Pancreas (tissue), 10 donors: ENCODE data around the gene RAB4A. TPM values are rescaled to one million over a fixed set of nuclear protein-coding genes. Genes with fewer than 3 reads are reported as not detected.

Experiments used
- ATAC-seq, 4 donors: fragments of 200-7000 bp; cut with Tn5 transposase; one replicate each; pipeline versions ENCODE4 v1.8.0 to v1.9.1; 2020; ENCODE audit warnings: mild to moderate bottlenecking in 4 of 4, moderate library complexity in 4 of 4
- DNase-seq, 6 donors: peaks; one replicate each; pipeline ENCODE4 v3.0.0-alpha.2; 2020
- FAIRE-seq: peaks from 2 replicates; lab custom pipeline; 2012; peaks lifted over from hg19 to GRCh38; lab: Jason Lieb, UNC
- H3K27ac ChIP-seq, 4 donors: fragments of 200-600 bp; sonication (generic); 1 replicate in 3 of 4; 2 replicates in 1 of 4; pipeline versions ENCODE4 v1.5.0 to v1.8.0; 2020
- H3K27me3 ChIP-seq, 4 donors: fragments of 200-600 bp; one replicate each; pipeline ENCODE4 v1.8.0; 2021
- H3K36me3 ChIP-seq, 3 donors: fragments of 200-600 bp; sonication (generic) in 1 of 3; one replicate each; pipeline versions ENCODE4 v1.5.0 to v1.8.0; 2020 to 2021
- H3K4me1 ChIP-seq, 3 donors: fragments of 200-600 bp; one replicate each; pipeline ENCODE4 v1.8.0; 2021
- H3K4me3 ChIP-seq, 4 donors: fragments of 200-600 bp; sonication (generic) in 2 of 4; one replicate each; pipeline versions ENCODE4 v1.5.0 to v1.8.0; 2020 to 2021
- H3K9me3 ChIP-seq, 4 donors: fragments of 200-600 bp; one replicate each; pipeline ENCODE4 v1.8.0; 2021
- CTCF ChIP-seq, 4 donors: fragments of 200-600 bp; sonication (generic) in 3 of 4; IDR thresholded peaks; one replicate each; pipeline versions ENCODE4 v1.5.0 to v1.8.0; 2021; ENCODE audit warnings: antibody characterized with exemption in 4 of 4
- WGBS, 2 donors: extraction: QIAGEN DNeasy Blood & Tissue Kit; methylation state at CpG; one replicate each; pipeline ENCODE4 v1.1.7; 2013; 5-methylcytosine and 5-hydroxymethylcytosine counted together
- intact Hi-C, 3 donors: fragments of 100-400 bp; cut with DNase I; formaldehyde crosslinking; loops; one replicate each; pipeline versions ENCODE4 v1.11.1 to v1.14.2; 2022
- polyA plus RNA-seq, 2 donors: library from polyadenylated mRNA; stranded (reverse); fragments of 200-250 nt; gene quantifications; one replicate each; pipeline ENCODE4 v1.2.3, GENCODE V29; 2013
- total RNA-seq, 6 donors: library from RNA; stranded (reverse); fragmentation: NEBNext Ultra II Directional in 4 of 6; extraction: Animal tissue kit (Norgen Biotek cat#: 25700) in 4 of 6; gene quantifications; one replicate each; pipeline versions ENCODE4 v1.2.1 to v1.2.4, GENCODE V29; 2021 to 2023
- donor health status: healthy with polysubstance abuse.
- donor health status: DM: no; HTN: no; CAD: no; lungs with moderate emphysema.
- donor health status: DM: no; HTN: no; CAD: no.
- donor health status: control.
- donor health status: control.
- donor health status: Bipolar disorder and iron deficiency.
- donor health status: DM: yes; HTN: yes; CAD: no.
- donor health status: DM: no; HTN: no; CAD: no.
- donor health status: DM: no; HTN: no; CAD: no.
- donor health status: DM: yes; HTN: yes; CAD: no.

Gene RAB4A
- total and polyA plus RNA-seq, 8 donors, result 14.5 to 67.4 (median 53.7) TPM

- no peak overlapping the region for H3K27ac ChIP-seq
- no peak for TF ChIP-seq CTCF (IDR thresholded peaks at IDR 0.05)
- no peak for FAIRE-seq
- H3K9me3 ChIP-seq, result no peaks in the 10 kb centered on the region
- no peaks in the 10 kb centered on the region for H3K27me3 ChIP-seq
- no peak overlapping the region for H3K4me3 ChIP-seq
- no peak for DNase-seq
- no peaks in the 10 kb centered on the region for H3K36me3 ChIP-seq
- ATAC-seq, result no peak
- intact Hi-C loops, result loop anchor here in 1 of 3 donors (5.0 to 10.0 kb wide), 2 partner anchors 488 to 541 kb away; partner anchors contain the start of gene RHOU
- peaks cover 26 to 57% (median 45%) of the 10 kb centered on the region in 3 donors for H3K4me1 ChIP-seq
- 85 to 89% methylated on average over 7 of the region's 7 CpGs for WGBS, 2 donors
These were observed 45.6 kb upstream of the RAB4A start for GRCh38 chr1:229225331-229225782.

GRCh38 chr1:229226796-229227195 lies 44.1 kb upstream of the RAB4A start:
- FAIRE-seq (no peak), DNase-seq (no peak), ATAC-seq (no peak)
- WGBS, 2 donors, result 49 to 73% methylated on average over 4 of the region's 4 CpGs
- no peaks in the 10 kb centered on the region for H3K9me3 ChIP-seq
- H3K4me3 ChIP-seq, result no peak overlapping the region
- no peaks in the 10 kb centered on the region for H3K36me3 ChIP-seq
- no peak overlapping the region for H3K27ac ChIP-seq
- no peaks in the 10 kb centered on the region for H3K27me3 ChIP-seq
- no peak for TF ChIP-seq CTCF (IDR thresholded peaks at IDR 0.05)
- H3K4me1 ChIP-seq, result peaks cover 21 to 56% (median 37%) of the 10 kb centered on the region in 3 donors
- intact Hi-C loops, result loop anchor here in 1 of 3 donors (5.0 to 10.0 kb wide), 2 partner anchors 489 to 542 kb away; partner anchors contain the start of gene RHOU

DNA sequence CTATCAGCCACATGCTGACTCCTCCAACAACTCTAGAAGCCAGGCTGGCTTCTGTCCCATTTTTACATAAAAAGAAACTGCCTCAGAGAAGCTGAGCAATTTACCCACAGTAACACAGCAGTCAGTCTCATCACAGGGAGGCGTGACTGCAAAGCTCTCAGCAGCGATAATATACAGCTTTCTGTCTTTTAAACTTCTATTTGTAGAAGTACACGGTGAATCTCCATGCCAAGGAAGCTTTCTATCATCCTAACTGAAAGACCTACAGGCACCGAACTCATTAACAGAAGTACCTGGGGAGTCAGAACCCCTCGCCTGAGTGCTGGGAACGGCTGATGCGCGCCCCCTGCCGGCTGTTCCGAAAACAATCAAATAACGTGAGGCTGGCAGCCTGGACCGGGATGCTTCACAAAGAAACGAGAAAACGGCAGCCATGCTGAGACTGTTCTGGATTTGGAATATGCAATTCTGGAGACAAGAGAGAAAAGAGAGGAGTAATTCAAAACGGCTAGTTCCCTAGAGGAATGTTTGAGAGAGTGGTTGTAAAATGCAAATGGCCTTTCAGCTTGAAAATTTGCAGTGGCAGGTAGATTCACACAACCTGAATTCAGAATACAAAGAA lies 43.5 kb upstream of the RAB4A start:
- peak; percentile 68 to 92 (median 84) for DNase-seq

GRCh38 chr1:229228522-229228921 lies 42.4 kb upstream of the RAB4A start:
- Histone ChIP-seq H3K9me3 (no peaks in the 10 kb centered on the region), H3K27me3 (no peaks in the 10 kb centered on the region), H3K4me1 (peaks cover 11 to 38% (median 28%) of the 10 kb centered on the region in 3 donors), H3K27ac (peak overlapping the region in 2 of 4 donors; percentile 82 to 86), H3K4me3 (no peak overlapping the region), H3K36me3 (no peaks in the 10 kb centered on the region)
- 58 to 59% methylated on average over 2 of the region's 2 CpGs for WGBS, 2 donors
- ATAC-seq (no peak), DNase-seq (no peak), FAIRE-seq (no peak)
- no peak for TF ChIP-seq CTCF (IDR thresholded peaks at IDR 0.05)
- intact Hi-C loops, result loop anchor here in 1 of 3 donors (5.0 to 10.0 kb wide), 2 partner anchors 491 to 544 kb away; partner anchors contain the start of gene RHOU

More for the DNA sequence above, 43.5 kb upstream of the RAB4A start:
- ATAC-seq (peak; percentile 29 to 66 (median 62)), FAIRE-seq (no peak)
- no peaks in the 10 kb centered on the region for H3K27me3 ChIP-seq
- H3K4me1 ChIP-seq, result peaks cover 16 to 49% (median 31%) of the 10 kb centered on the region in 3 donors
- no peaks in the 10 kb centered on the region for H3K9me3 ChIP-seq
- H3K36me3 ChIP-seq, result no peaks in the 10 kb centered on the region
- no peak overlapping the region for H3K4me3 ChIP-seq
- intact Hi-C loops, result loop anchor here in 1 of 3 donors (5.0 to 10.0 kb wide), 2 partner anchors 490 to 543 kb away; partner anchors contain the start of gene RHOU
- TF ChIP-seq CTCF (IDR thresholded peaks at IDR 0.05), result peak; percentile 68 to 86 (median 82)
- no peak overlapping the region for H3K27ac ChIP-seq
- WGBS, 2 donors, result 10 to 11% methylated on average over 15 of the region's 15 CpGs
